HepG2 (cell line): ENCODE data around the gene AQP10.
"Not testable (repeated sequence)": the region's sequence is repeated elsewhere in the genome, so short reads cannot be mapped to it uniquely, and the experiment has no call there.

Experiments used
- GATA4 ChIP-seq: sonication (generic); IDR thresholded peaks from 2 replicates; pipeline ENCODE4 v1.6.1; 2016; ENCODE audit warnings: antibody characterized with exemption, low read depth, borderline replicate concordance
- HDAC6 ChIP-seq: fragments of 200-600 bp; sonication (generic); IDR thresholded peaks from 2 replicates; pipeline ENCODE4 v1.7.0; 2017; ENCODE audit warnings: mild to moderate bottlenecking, antibody characterized with exemption, low read length, low read depth
- HIVEP1 ChIP-seq: sonication (generic); formaldehyde crosslinking; IDR thresholded peaks from 2 replicates; pipeline ENCODE4 v1.4.0; 2020; ENCODE audit warnings: mild to moderate bottlenecking, missing genetic modification reagents
- MTA3 ChIP-seq: sonication (generic); formaldehyde crosslinking; IDR thresholded peaks from 2 replicates; pipeline ENCODE4 v1.4.0; 2020; ENCODE audit warnings: missing genetic modification reagents
- NR2C2 ChIP-seq: sonication (generic); formaldehyde crosslinking; IDR thresholded peaks from 2 replicates; pipeline ENCODE4 v1.4.0; 2020; ENCODE audit warnings: missing genetic modification reagents, mild to moderate bottlenecking, moderate library complexity, borderline replicate concordance
- POLR2A ChIP-seq, 2 experiments: IDR thresholded peaks; 2 replicates each; pipeline ENCODE4 v1.6.1; 2011; ENCODE audit warnings: low read depth in 2 of 2, low read length in 2 of 2, mild to moderate bottlenecking in 1 of 2, moderate library complexity in 1 of 2; ENCODE audit not compliant: insufficient read depth in 1 of 2
- REPIN1 ChIP-seq: sonication (generic); formaldehyde crosslinking; IDR thresholded peaks from 2 replicates; pipeline ENCODE4 v1.8.0; 2022; ENCODE audit warnings: missing genetic modification reagents, low read depth, mild to moderate bottlenecking, borderline replicate concordance
- SIN3B ChIP-seq: fragments of 150-350 bp; IDR thresholded peaks from 2 replicates; pipeline ENCODE4 v1.6.1; 2014; ENCODE audit warnings: low read length
- ZBTB21 ChIP-seq: sonication (generic); formaldehyde crosslinking; IDR thresholded peaks from 2 replicates; pipeline ENCODE4 v1.4.0; 2020; ENCODE audit warnings: missing genetic modification reagents
- ZFP36 ChIP-seq: fragments of 150-350 bp; IDR thresholded peaks from 2 replicates; pipeline ENCODE4 v1.6.1; 2018; ENCODE audit warnings: borderline replicate concordance, low read length, low read depth; ENCODE audit not compliant: partially characterized antibody
- ZNF274 ChIP-seq: sonication (generic); formaldehyde crosslinking; IDR thresholded peaks from 2 replicates; pipeline ENCODE4 v1.5.1; 2020; ENCODE audit warnings: mild to moderate bottlenecking, missing genetic modification reagents
- ZNF549 ChIP-seq: sonication (generic); formaldehyde crosslinking; IDR thresholded peaks from 2 replicates; pipeline ENCODE4 v1.5.0; 2020; ENCODE audit warnings: missing genetic modification reagents
- ZNF607 ChIP-seq: sonication (generic); formaldehyde crosslinking; IDR thresholded peaks from 2 replicates; pipeline ENCODE4 v1.5.1; 2020; ENCODE audit warnings: missing genetic modification reagents, mild to moderate bottlenecking, borderline replicate concordance

- not testable (repeated sequence) for TF ChIP-seq ZNF274 (CRISPR knock-in tag); GATA4; ZNF549 (CRISPR knock-in tag); ZNF607 (CRISPR knock-in tag); SIN3B; MTA3 (CRISPR knock-in tag); ZFP36; REPIN1 (CRISPR knock-in tag); POLR2A (IDR thresholded peaks at IDR 0.05; ENCODE audit: insufficient read depth in 1 of 2, low read depth in 2 of 2, low read length in 2 of 2); NR2C2 (CRISPR knock-in tag); HIVEP1 (CRISPR knock-in tag); HDAC6; ZBTB21
Measured at GRCh38 chr1:154321609-154321934, 679 bp downstream of the AQP10 start.
